Activated naive CD8-positive, alpha-beta T cell treated with anti-CD3 and anti-CD28 coated beads, Interleukin-2, amount 10 ng/mL, durations not matched to agents 7 days and 5 days (primary cell): ENCODE measurements around the gene BAZ2A. TPM values are rescaled to one million over a fixed set of nuclear protein-coding genes. Genes with fewer than 3 reads are reported as not detected.

Source experiments
- ATAC-seq: fragments of 150-1000 bp; cut with Tn5 transposase; one replicate; pipeline ENCODE4 v1.10.0; 2021; ENCODE audit warnings: low read depth, moderate library complexity
- POLR2A ChIA-PET: fragments of 350-600 bp; sonication (Branson Sonifier 250); formaldehyde crosslinking; loops from one replicate; lab custom pipeline; 2021; ENCODE audit warnings: antibody characterized with exemption; lab: Charles Lee
- DNase-seq: peaks from one replicate; pipeline ENCODE4 v3.0.0; 2021
- H3K27ac Mint-ChIP-seq: one replicate; pipeline ENCODE4 v1.8.0; 2022; ENCODE audit warnings: mild to moderate bottlenecking, mixed read lengths
- H3K27me3 Mint-ChIP-seq: one replicate; pipeline ENCODE4 v1.8.0; 2022; ENCODE audit warnings: mild to moderate bottlenecking, moderate library complexity, mixed read lengths
- H3K36me3 Mint-ChIP-seq: one replicate; pipeline ENCODE4 v1.8.0; 2021; ENCODE audit warnings: mild to moderate bottlenecking, mixed read lengths
- H3K4me1 Mint-ChIP-seq: one replicate; pipeline ENCODE4 v1.8.0; 2021; ENCODE audit warnings: mixed read lengths
- H3K4me3 Mint-ChIP-seq: one replicate; pipeline ENCODE4 v1.8.0; 2022; ENCODE audit warnings: mild to moderate bottlenecking, moderate library complexity, mixed read lengths
- H3K9me3 Mint-ChIP-seq: one replicate; pipeline ENCODE4 v1.8.0; 2021; ENCODE audit warnings: mixed read lengths
- total RNA-seq, 2 experiments: library from RNA; stranded (reverse); gene quantifications; one replicate each; pipeline ENCODE4 v1.2.3, GENCODE V29; 2021

Gene BAZ2A
- total RNA-seq, 2 experiments from 2014 or later, result 139 to 145 TPM

GRCh38 chr12:56602239-56602638 is 27.9 kb downstream of the BAZ2A start:
- Mint-ChIP-seq H3K4me3 (no peak overlapping the region), H3K27me3 (no peaks in the 10 kb centered on the region), H3K27ac (no peak overlapping the region), H3K9me3 (no peaks in the 10 kb centered on the region), H3K4me1 (no peaks in the 10 kb centered on the region), H3K36me3 (peaks cover 30% of the 10 kb centered on the region)
- POLR2A ChIA-PET, result interaction anchor here (1.0 to 1.6 kb wide), 2 partner anchors 34 to 43 kb away, joined by 3 to 7 read pairs; partner anchors contain the start of gene ATP5F1B
- no peak for DNase-seq
- ATAC-seq, result no peak

GRCh38 chr12:56601503-56601902 is 28.6 kb downstream of the BAZ2A start:
- Mint-ChIP-seq H3K27ac (no peak overlapping the region), H3K36me3 (peaks cover 30% of the 10 kb centered on the region), H3K9me3 (no peaks in the 10 kb centered on the region), H3K4me3 (no peak overlapping the region), H3K4me1 (no peaks in the 10 kb centered on the region), H3K27me3 (no peaks in the 10 kb centered on the region)
- POLR2A ChIA-PET, result interaction anchor here (1.0 to 1.6 kb wide), 2 partner anchors 34 to 44 kb away, joined by 3 to 7 read pairs; partner anchors contain the start of gene ATP5F1B
- DNase-seq (peak; percentile 45), ATAC-seq (peak; percentile 64)

GRCh38 chr12:56600753-56601152 is 29.4 kb downstream of the BAZ2A start:
- peaks cover 27% of the 10 kb centered on the region for H3K36me3 Mint-ChIP-seq
- POLR2A ChIA-PET, result no interaction called here
- no peaks in the 10 kb centered on the region for H3K9me3 Mint-ChIP-seq
- no peaks in the 10 kb centered on the region for H3K27me3 Mint-ChIP-seq
- ATAC-seq (no peak), DNase-seq (no peak)
- H3K27ac Mint-ChIP-seq, result no peak overlapping the region
- peaks cover 1% of the 10 kb centered on the region for H3K4me1 Mint-ChIP-seq
- no peak overlapping the region for H3K4me3 Mint-ChIP-seq

- Mint-ChIP-seq H3K4me1 (peaks cover 1% of the 10 kb centered on the region), H3K36me3 (peaks cover 22% of the 10 kb centered on the region), H3K9me3 (no peaks in the 10 kb centered on the region), H3K27me3 (no peaks in the 10 kb centered on the region), H3K4me3 (no peak overlapping the region), H3K27ac (no peak overlapping the region)
- ATAC-seq, result no peak
- POLR2A ChIA-PET, result no interaction called here
- no peak for DNase-seq
Measured at GRCh38 chr12:56599797-56600196, 30.3 kb downstream of the BAZ2A start.

DNA sequence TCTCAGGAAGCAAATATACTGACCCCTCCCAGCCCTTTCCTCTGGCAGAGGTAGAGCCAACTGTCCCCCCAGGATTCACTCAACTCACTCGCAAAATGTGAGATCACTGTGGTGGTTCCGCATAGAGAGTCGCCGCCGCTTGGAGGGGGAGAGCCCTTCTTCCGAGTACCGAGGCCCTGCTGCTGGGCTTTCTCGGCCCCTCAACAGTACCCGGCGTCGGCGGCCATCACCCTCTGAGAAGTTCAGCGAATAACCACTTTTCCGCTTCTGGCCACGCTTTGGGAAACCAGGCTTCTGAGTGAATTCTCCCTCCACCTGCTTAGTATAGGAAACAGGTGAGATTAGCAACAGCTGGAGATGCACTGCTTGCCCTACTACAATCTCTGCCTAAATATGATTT is 31.1 kb downstream of the BAZ2A start:
- peaks cover 19% of the 10 kb centered on the region for H3K36me3 Mint-ChIP-seq
- H3K27ac Mint-ChIP-seq, result no peak overlapping the region
- no peak for ATAC-seq

DNA sequence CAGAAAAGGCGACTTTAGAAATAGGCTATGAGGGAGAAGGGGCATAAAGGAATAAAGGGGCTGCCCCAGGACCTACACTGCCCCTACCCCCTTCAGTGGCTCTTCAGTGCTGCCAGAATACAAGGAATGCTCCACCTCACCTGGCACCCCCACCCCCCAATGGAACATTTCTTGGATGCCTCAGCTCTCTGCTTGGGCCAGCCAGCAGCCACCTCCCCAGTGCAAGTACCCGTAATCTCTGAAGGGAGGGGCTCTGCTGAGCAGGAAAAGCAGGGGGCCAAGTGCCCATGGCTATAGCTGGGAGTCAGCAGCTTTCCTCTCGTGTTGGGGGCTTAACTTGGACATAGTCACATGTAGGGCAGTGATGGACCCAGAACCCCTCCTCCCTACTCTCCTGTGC is 33.3 kb downstream of the BAZ2A start:
- no peaks in the 10 kb centered on the region for H3K9me3 Mint-ChIP-seq
- no peak for ATAC-seq
- no peak overlapping the region for H3K4me3 Mint-ChIP-seq
- H3K4me1 Mint-ChIP-seq, result peaks cover 1% of the 10 kb centered on the region
- no peak overlapping the region for H3K27ac Mint-ChIP-seq
- H3K36me3 Mint-ChIP-seq, result peaks cover 13% of the 10 kb centered on the region
- DNase-seq, result no peak
- no peaks in the 10 kb centered on the region for H3K27me3 Mint-ChIP-seq
- POLR2A ChIA-PET, result no interaction called here

More for the DNA sequence above, 31.1 kb downstream of the BAZ2A start:
- POLR2A ChIA-PET, result no interaction called here
- no peak overlapping the region for H3K4me3 Mint-ChIP-seq
- H3K9me3 Mint-ChIP-seq, result no peaks in the 10 kb centered on the region
- peaks cover 1% of the 10 kb centered on the region for H3K4me1 Mint-ChIP-seq
- H3K27me3 Mint-ChIP-seq, result no peaks in the 10 kb centered on the region
- no peak for DNase-seq

GRCh38 chr12:56593909-56594621 is 36.1 kb downstream of the BAZ2A start:
- H3K36me3 Mint-ChIP-seq, result peaks cover 4% of the 10 kb centered on the region
- no peak overlapping the region for H3K4me3 Mint-ChIP-seq
- no peaks in the 10 kb centered on the region for H3K9me3 Mint-ChIP-seq
- peak; percentile 48 for ATAC-seq
- POLR2A ChIA-PET, result no interaction called here
- H3K27me3 Mint-ChIP-seq, result no peaks in the 10 kb centered on the region
- no peak overlapping the region for H3K27ac Mint-ChIP-seq
- peaks cover 5% of the 10 kb centered on the region for H3K4me1 Mint-ChIP-seq
- DNase-seq, result peak; percentile 62

DNA sequence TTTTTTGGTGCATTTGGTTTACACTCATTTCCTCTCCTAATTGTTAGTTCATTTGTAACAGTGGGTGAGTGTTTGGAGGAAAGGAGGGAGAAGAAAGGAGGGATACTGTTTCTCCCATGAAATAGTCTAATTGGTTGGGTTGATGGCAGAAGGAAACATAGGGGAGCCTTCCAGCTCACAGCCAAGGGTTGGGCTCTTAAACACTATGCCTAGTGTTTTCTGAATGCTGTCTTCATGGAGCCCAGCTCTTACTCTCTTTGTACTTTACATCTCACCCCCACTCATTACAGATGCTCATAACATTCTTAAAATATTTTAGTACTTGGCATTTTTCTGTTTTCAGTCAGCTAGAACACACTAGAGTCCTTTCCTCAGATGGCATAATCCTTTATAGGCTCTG is 38.2 kb downstream of the BAZ2A start:
- H3K9me3 Mint-ChIP-seq, result no peaks in the 10 kb centered on the region
- H3K27me3 Mint-ChIP-seq, result no peaks in the 10 kb centered on the region
- no peak overlapping the region for H3K4me3 Mint-ChIP-seq
- no peak overlapping the region for H3K27ac Mint-ChIP-seq
- POLR2A ChIA-PET, result interaction anchor here (0.6 to 1.3 kb wide), 2 partner anchors 31 to 100 kb away, joined by 3 to 7 read pairs; no protein-coding TSS in a partner anchor
- H3K36me3 Mint-ChIP-seq, result peaks cover 3% of the 10 kb centered on the region
- ATAC-seq (no peak), DNase-seq (no peak)
- H3K4me1 Mint-ChIP-seq, result peaks cover 5% of the 10 kb centered on the region

DNA sequence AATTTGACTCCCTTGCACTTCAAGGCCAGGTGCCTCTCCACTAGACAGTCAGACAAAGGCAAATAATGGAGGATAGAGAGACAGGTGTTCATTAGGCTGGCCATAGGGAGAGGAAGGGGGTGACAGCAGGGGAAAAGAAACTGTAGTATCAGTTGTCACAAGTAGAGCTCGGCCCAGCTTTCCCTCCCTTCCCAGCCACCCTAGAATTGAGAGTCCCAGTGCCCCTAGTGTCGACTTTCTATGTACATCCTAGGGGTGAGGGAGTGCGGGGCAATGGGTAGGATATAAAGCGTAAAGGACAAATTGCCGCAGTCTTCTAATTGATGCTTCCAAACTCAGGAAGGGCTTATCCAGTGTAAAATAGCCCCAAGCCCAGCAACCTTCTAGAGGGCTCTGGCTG is 39.0 kb downstream of the BAZ2A start:
- POLR2A ChIA-PET, result interaction anchor here (0.6 to 1.3 kb wide), 2 partner anchors 32 to 99 kb away, joined by 3 to 7 read pairs; no protein-coding TSS in a partner anchor
- no peak for DNase-seq
- no peak for ATAC-seq
- no peak overlapping the region for H3K4me3 Mint-ChIP-seq
- H3K4me1 Mint-ChIP-seq, result peaks cover 4% of the 10 kb centered on the region
- no peak overlapping the region for H3K27ac Mint-ChIP-seq
- no peaks in the 10 kb centered on the region for H3K9me3 Mint-ChIP-seq
- no peaks in the 10 kb centered on the region for H3K27me3 Mint-ChIP-seq
- H3K36me3 Mint-ChIP-seq, result peaks cover 4% of the 10 kb centered on the region

GRCh38 chr12:56590237-56590830 is 39.8 kb downstream of the BAZ2A start:
- POLR2A ChIA-PET, result interaction anchor here (1.3 kb wide), 1 partner anchor 33 kb away, joined by 3 read pairs; no protein-coding TSS in a partner anchor
- ATAC-seq (peak; percentile 89), DNase-seq (no peak)
- H3K36me3 Mint-ChIP-seq, result peaks cover 4% of the 10 kb centered on the region
- H3K4me3 Mint-ChIP-seq, result no peak overlapping the region
- no peaks in the 10 kb centered on the region for H3K9me3 Mint-ChIP-seq
- peaks cover 4% of the 10 kb centered on the region for H3K4me1 Mint-ChIP-seq
- no peak overlapping the region for H3K27ac Mint-ChIP-seq
- H3K27me3 Mint-ChIP-seq, result no peaks in the 10 kb centered on the region

DNA sequence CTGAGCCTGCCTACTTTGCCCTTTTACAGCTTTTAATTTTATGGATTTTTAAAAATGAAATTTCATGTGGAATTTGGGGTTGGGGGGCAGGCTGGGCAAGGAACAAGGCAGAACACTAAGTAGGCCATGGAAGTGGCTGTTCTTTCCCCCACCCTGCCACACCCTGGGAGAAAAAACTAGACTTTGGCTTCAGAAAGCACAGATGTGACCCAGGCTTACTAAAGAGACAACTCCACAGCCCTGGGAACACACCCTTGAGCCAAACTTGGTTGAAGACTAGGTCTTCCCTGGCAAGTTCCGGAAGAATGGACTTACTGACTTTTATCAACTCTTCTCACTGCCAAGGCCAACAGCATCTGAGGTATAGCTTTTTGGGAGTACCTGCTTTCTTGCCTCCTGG is 40.3 kb downstream of the BAZ2A start:
- H3K4me1 Mint-ChIP-seq, result peaks cover 4% of the 10 kb centered on the region
- ATAC-seq (no peak), DNase-seq (no peak)
- H3K9me3 Mint-ChIP-seq, result no peaks in the 10 kb centered on the region
- POLR2A ChIA-PET, result interaction anchor here (0.8 kb wide), 1 partner anchor 68 kb away, joined by 4 read pairs; the partner anchor contains the start of gene RBMS2
- H3K36me3 Mint-ChIP-seq, result peaks cover 4% of the 10 kb centered on the region
- H3K27ac Mint-ChIP-seq, result no peak overlapping the region
- H3K4me3 Mint-ChIP-seq, result no peak overlapping the region
- no peaks in the 10 kb centered on the region for H3K27me3 Mint-ChIP-seq

- ATAC-seq (no peak), DNase-seq (no peak)
- POLR2A ChIA-PET, result interaction anchor here (0.6 kb wide), 1 partner anchor 12 kb away, joined by 3 read pairs; no protein-coding TSS in a partner anchor
- Mint-ChIP-seq H3K4me3 (no peak overlapping the region), H3K27ac (no peak overlapping the region), H3K4me1 (peaks cover 22% of the 10 kb centered on the region), H3K9me3 (no peaks in the 10 kb centered on the region), H3K36me3 (peaks cover 6% of the 10 kb centered on the region), H3K27me3 (no peaks in the 10 kb centered on the region)
Measured at GRCh38 chr12:56585098-56585497, 45.0 kb downstream of the BAZ2A start.

GRCh38 chr12:56581418-56582145 is 48.5 kb downstream of the BAZ2A start:
- peaks cover 2% of the 10 kb centered on the region for H3K36me3 Mint-ChIP-seq
- no peaks in the 10 kb centered on the region for H3K27me3 Mint-ChIP-seq
- H3K4me3 Mint-ChIP-seq, result peak overlapping the region; percentile 69
- no peak for DNase-seq
- H3K27ac Mint-ChIP-seq, result peak overlapping the region; percentile 88
- ATAC-seq, result peak; percentile 98
- POLR2A ChIA-PET, result interaction anchor here (1.1 to 2.0 kb wide), 3 partner anchors 25 to 60 kb away, joined by 3 to 8 read pairs (median 3); partner anchors contain the start of gene RBMS2
- H3K9me3 Mint-ChIP-seq, result no peaks in the 10 kb centered on the region
- H3K4me1 Mint-ChIP-seq, result peaks cover 21% of the 10 kb centered on the region
